ENCODE data around the gene ACTRT2.

Gene ACTRT2

DNA sequence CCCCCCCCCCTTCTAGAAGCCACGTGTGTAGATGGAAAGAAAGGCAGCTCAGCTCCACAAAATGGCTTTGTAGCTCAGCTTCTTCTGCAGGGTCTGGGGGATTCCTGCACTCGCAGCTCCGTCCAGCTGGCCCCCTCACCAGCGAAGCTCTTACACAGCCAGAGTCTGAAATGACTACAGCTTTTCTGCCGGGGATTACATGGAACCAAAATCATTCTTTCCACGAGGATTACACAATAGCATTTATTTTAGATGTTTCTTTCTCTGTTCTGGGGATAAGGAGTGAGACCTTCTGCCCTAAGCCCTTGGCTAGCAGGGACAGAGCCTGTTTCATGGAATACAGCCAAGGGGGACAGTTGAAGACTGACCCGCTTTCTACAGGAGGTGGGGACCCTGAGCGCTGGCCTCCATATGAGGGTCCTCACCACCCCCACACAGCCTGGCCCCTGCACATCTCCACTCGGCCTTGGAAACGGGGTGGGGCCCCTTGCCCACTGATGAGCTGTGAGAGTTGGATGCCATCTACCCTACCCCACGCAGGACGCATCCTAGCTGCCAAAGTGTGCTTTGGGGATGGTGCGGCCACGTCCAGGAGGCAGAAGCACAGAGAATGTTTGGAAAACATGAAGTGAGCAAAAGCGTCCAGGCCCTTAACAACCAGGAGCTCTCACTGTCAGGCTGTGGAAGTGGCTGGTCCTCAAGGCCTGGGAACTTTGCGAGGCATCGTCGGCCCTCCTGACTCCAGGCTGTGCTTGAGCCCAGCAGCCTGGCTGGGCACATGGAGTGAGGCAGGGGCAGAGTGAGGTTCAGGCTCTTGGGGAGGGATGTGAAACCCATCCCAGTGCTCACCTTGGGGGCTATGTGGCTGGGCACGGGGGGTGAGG is 14.5 kb downstream of the ACTRT2 start:
- Histone ChIP-seq H3K9me3 (ENCODE audit: insufficient read depth, low read length) (no peaks in the 10 kb centered on the region), H3K4me1 (ENCODE audit: insufficient read depth, insufficient read length) (peaks cover 3% of the 10 kb centered on the region), H3K36me3 (ENCODE audit: insufficient read depth, insufficient read length, low read length) (no peaks in the 10 kb centered on the region), H3K4me3 (ENCODE audit: insufficient read length, low read depth) (no peak overlapping the region), H3K9ac (ENCODE audit: insufficient read length, low read depth) (no peak overlapping the region), H3K27me3 (ENCODE audit: insufficient read depth, insufficient read length) (no peaks in the 10 kb centered on the region)
- TF ChIP-seq YY1 (IDR thresholded peaks at IDR 0.05; ENCODE audit: insufficient read depth, insufficient read length) (no peak), ZNF274 (IDR thresholded peaks at IDR 0.05; ENCODE audit: low read depth, low read length) (no peak), SUZ12 (IDR thresholded peaks at IDR 0.05; ENCODE audit: extremely low read depth, insufficient read depth, insufficient read length) (no peak)
- DNase-seq (ENCODE audit: low read depth, low spot score), result no peak

DNA sequence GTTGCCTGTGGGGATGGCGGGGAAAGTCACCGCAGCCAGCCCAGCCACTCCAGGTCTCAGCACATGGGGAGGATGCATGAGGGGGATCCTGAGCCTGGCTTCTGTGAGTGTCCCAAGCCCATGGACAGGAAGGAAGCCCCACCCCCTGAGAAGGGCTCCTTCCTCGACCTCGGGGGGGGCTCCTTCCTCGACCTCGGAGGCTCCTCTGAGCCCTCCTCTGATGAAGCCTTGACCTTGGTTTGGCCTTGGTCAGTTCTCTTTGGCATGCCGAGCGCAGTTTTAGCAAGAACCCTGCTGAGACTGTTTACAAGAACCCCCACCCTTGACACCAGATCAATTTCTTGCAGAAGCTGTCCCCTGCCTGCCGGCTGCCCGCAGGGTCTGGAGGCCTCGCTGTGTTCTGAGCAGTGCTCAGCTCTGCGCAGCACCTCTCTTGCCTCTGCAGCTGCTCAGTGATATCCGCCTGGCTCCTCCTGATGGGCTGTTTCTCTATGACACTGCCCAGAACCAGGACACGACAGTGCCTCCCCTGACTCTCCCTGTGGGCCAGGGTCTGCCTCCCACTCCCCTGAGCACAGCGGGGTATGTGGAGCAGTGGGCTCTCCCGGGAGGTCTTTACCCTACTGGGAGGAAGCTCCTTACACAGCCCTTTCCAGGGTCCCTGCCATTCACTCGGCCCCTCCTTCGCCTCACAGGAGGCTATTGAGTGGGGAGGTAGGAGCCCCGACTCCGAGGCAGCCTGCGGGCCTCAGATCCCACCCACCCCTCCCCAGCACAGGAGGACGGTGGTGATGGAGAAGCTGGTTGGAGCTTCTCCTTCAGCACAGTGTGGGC is 15.4 kb downstream of the ACTRT2 start:
- no peak for DNase-seq (ENCODE audit: low read depth, low spot score)
- Histone ChIP-seq H3K9ac (ENCODE audit: insufficient read length, low read depth) (no peak overlapping the region), H3K27me3 (ENCODE audit: insufficient read depth, insufficient read length) (no peaks in the 10 kb centered on the region), H3K9me3 (ENCODE audit: insufficient read depth, low read length) (no peaks in the 10 kb centered on the region), H3K4me1 (ENCODE audit: insufficient read depth, insufficient read length) (peaks cover 3% of the 10 kb centered on the region), H3K36me3 (ENCODE audit: insufficient read depth, insufficient read length, low read length) (no peaks in the 10 kb centered on the region), H3K4me3 (ENCODE audit: insufficient read length, low read depth) (no peak overlapping the region)
- TF ChIP-seq ZNF274 (IDR thresholded peaks at IDR 0.05; ENCODE audit: low read depth, low read length), result no peak
- TF ChIP-seq YY1 (IDR thresholded peaks at IDR 0.05; ENCODE audit: insufficient read depth, insufficient read length), result no peak
- no peak for TF ChIP-seq SUZ12 (IDR thresholded peaks at IDR 0.05; ENCODE audit: extremely low read depth, insufficient read depth, insufficient read length)

GRCh38 chr1:3037281-3038040 is 16.2 kb downstream of the ACTRT2 start:
- Histone ChIP-seq H3K9ac (ENCODE audit: insufficient read length, low read depth) (no peak overlapping the region), H3K36me3 (ENCODE audit: insufficient read depth, insufficient read length, low read length) (no peaks in the 10 kb centered on the region), H3K4me3 (ENCODE audit: insufficient read length, low read depth) (no peak overlapping the region), H3K27me3 (ENCODE audit: insufficient read depth, insufficient read length) (no peaks in the 10 kb centered on the region), H3K9me3 (ENCODE audit: insufficient read depth, low read length) (no peaks in the 10 kb centered on the region), H3K4me1 (ENCODE audit: insufficient read depth, insufficient read length) (peaks cover 3% of the 10 kb centered on the region)
- TF ChIP-seq ZNF274 (IDR thresholded peaks at IDR 0.05; ENCODE audit: low read depth, low read length), result no peak
- no peak for TF ChIP-seq SUZ12 (IDR thresholded peaks at IDR 0.05; ENCODE audit: extremely low read depth, insufficient read depth, insufficient read length)
- TF ChIP-seq YY1 (IDR thresholded peaks at IDR 0.05; ENCODE audit: insufficient read depth, insufficient read length), result no peak
- DNase-seq (ENCODE audit: low read depth, low spot score), result no peak

- TF ChIP-seq SUZ12 (IDR thresholded peaks at IDR 0.05; ENCODE audit: extremely low read depth, insufficient read depth, insufficient read length) (no peak), YY1 (IDR thresholded peaks at IDR 0.05; ENCODE audit: insufficient read depth, insufficient read length) (no peak), ZNF274 (IDR thresholded peaks at IDR 0.05; ENCODE audit: low read depth, low read length) (no peak)
- H3K36me3 ChIP-seq (ENCODE audit: insufficient read depth, insufficient read length, low read length), result no peaks in the 10 kb centered on the region
- H3K4me1 ChIP-seq (ENCODE audit: insufficient read depth, insufficient read length), result peaks cover 3% of the 10 kb centered on the region
- H3K9me3 ChIP-seq (ENCODE audit: insufficient read depth, low read length), result no peaks in the 10 kb centered on the region
- H3K27me3 ChIP-seq (ENCODE audit: insufficient read depth, insufficient read length), result no peaks in the 10 kb centered on the region
- no peak for DNase-seq (ENCODE audit: low read depth, low spot score)
- no peak overlapping the region for H3K9ac ChIP-seq (ENCODE audit: insufficient read length, low read depth)
- no peak overlapping the region for H3K4me3 ChIP-seq (ENCODE audit: insufficient read length, low read depth)
Observed at GRCh38 chr1:3038113-3038551, 16.9 kb downstream of the ACTRT2 start.

DNA sequence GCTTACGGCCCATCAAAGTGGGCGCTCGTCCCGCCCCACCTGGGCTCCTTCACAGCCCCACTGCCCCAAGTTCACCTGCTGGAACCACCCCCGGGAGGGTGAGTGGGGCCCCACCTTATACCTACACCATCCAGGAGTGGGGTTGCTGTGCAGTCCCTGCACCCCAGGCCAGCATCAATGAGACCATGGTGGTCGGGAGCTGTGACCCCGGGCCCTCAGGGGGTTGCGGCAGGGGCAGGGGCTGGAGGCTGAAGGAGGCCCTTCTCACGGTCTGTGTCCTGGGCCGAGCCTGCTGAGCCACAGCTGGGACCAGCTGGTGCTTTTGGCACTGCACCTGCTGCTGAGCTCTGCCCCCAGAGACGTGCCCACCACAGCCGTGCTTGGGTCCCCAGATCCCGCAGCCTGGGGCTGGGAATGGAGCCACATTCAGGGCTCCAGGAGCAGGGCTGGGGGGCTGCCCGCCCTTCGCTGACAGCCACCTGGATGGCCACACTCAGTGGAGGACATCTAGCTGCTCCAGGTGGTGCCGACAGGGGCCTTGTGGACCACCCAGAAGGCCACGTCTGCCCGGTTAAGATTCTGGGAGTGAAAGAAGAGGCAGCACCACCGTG is 17.4 kb downstream of the ACTRT2 start:
- no peak overlapping the region for H3K9ac ChIP-seq (ENCODE audit: insufficient read length, low read depth)
- no peak for DNase-seq (ENCODE audit: low read depth, low spot score)
- H3K36me3 ChIP-seq (ENCODE audit: insufficient read depth, insufficient read length, low read length), result no peaks in the 10 kb centered on the region
- H3K4me1 ChIP-seq (ENCODE audit: insufficient read depth, insufficient read length), result peaks cover 3% of the 10 kb centered on the region
- H3K9me3 ChIP-seq (ENCODE audit: insufficient read depth, low read length), result no peaks in the 10 kb centered on the region
- TF ChIP-seq YY1 (IDR thresholded peaks at IDR 0.05; ENCODE audit: insufficient read depth, insufficient read length) (no peak), ZNF274 (IDR thresholded peaks at IDR 0.05; ENCODE audit: low read depth, low read length) (no peak), SUZ12 (IDR thresholded peaks at IDR 0.05; ENCODE audit: extremely low read depth, insufficient read depth, insufficient read length) (no peak)
- no peaks in the 10 kb centered on the region for H3K27me3 ChIP-seq (ENCODE audit: insufficient read depth, insufficient read length)
- no peak overlapping the region for H3K4me3 ChIP-seq (ENCODE audit: insufficient read length, low read depth)

DNA sequence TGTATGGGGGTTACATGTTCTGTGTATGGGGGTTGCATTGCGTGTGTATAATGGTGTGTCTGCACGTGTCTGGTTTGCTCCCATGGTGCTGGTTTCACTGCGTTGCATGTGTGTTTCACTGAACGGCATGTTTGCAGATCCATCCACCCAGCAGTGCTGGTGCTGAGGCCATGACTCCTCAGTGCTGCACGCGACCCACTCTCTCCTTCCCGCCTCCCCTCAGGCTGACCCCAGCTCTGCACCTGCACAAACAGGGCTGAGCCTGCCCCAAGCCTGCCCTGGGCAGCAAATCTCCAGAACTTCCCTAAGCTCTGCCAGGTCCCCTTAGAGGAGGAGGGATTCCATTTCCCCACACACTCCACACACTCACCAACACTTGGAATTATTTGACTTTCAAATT is 18.7 kb downstream of the ACTRT2 start:
- DNase-seq (ENCODE audit: low read depth, low spot score), result no peak
- H3K4me1 ChIP-seq (ENCODE audit: insufficient read depth, insufficient read length), result peaks cover 3% of the 10 kb centered on the region
- no peak overlapping the region for H3K4me3 ChIP-seq (ENCODE audit: insufficient read length, low read depth)
- H3K36me3 ChIP-seq (ENCODE audit: insufficient read depth, insufficient read length, low read length), result no peaks in the 10 kb centered on the region
- no peak overlapping the region for H3K9ac ChIP-seq (ENCODE audit: insufficient read length, low read depth)
- TF ChIP-seq SUZ12 (IDR thresholded peaks at IDR 0.05; ENCODE audit: extremely low read depth, insufficient read depth, insufficient read length) (no peak), YY1 (IDR thresholded peaks at IDR 0.05; ENCODE audit: insufficient read depth, insufficient read length) (no peak), ZNF274 (IDR thresholded peaks at IDR 0.05; ENCODE audit: low read depth, low read length) (no peak)
- no peaks in the 10 kb centered on the region for H3K9me3 ChIP-seq (ENCODE audit: insufficient read depth, low read length)
- peaks cover 3% of the 10 kb centered on the region for H3K27me3 ChIP-seq (ENCODE audit: insufficient read depth, insufficient read length)

All from NT2/D1 (cell line).